GM18502 (cell line): ENCODE data around the gene ACTG2.
"Not testable (repeated sequence)": the region's sequence is repeated elsewhere in the genome, so short reads cannot be mapped to it uniquely, and the experiment has no call there.

Experiments used
- ATAC-seq: cut with Tn5 transposase; IDR thresholded peaks from one replicate; pipeline ENCODE4 v1.9.1; 2021; ENCODE audit warnings: mild to moderate bottlenecking; ENCODE audit not compliant: unreplicated experiment, poor library complexity

ACTG2 gene

DNA sequence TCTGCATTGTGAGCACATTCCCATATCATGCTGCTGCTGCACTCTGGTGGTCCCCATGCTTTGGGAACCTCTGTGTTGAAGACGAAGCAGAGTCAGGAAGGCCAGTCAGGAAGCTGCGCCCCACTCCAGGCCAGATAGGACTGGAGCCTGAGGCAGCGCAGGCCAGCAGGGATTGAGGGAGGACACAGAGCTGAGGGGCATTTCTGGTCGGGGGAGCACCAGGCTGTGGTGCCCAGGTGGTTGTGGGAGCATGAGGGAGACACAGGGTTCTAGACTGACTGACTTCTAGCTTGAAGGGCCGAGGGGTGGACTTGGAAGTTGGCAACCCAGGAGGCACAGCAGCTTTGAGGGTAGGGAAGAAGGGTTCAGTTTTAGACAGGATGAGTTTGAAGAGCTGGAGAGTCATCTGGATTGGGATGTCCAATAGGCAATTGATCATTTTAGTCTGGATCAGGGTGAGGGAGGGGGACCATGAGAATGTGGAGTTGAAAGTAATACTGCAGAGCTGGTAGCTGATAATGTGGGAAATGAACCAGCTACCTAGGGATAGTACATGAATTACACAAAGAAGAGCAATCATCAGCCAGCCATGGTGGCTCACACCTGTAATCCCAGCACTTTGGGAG lies 1.4 kb upstream of the ACTG2 start:
- ATAC-seq, result no peak

DNA sequence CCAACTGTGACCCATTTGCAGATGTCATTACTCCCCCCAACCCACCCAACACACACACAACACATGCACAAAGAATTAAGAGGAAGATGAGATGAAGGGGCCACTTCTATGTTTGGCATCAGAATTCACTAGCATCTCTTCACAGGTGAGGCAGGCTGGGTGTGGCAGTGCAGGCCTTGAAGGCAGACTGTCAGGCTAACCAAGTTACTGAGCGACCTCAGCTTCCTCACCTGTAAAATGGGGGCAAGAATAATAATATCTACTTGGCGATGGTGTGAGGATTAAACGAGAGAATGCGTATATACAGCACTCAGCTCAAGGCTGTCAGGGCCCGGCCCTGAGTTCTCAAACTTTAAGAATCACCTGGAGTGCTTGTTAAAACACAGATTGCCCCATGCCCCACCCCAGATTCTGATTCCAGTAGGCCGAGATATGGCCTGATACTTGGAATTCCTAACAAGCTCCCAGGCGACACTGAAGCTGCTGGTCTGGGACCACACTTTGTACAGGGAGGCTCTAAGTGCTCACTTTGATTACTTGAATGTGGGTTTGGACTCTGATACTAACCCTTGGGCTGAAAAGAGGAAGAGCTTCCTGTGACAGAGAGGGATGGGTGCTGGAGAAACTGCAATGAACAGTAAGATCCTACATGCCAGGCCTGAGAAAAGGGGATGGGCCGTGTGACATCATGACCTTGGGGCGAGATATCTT lies 1.1 kb downstream of the ACTG2 start:
- no peak for ATAC-seq

DNA sequence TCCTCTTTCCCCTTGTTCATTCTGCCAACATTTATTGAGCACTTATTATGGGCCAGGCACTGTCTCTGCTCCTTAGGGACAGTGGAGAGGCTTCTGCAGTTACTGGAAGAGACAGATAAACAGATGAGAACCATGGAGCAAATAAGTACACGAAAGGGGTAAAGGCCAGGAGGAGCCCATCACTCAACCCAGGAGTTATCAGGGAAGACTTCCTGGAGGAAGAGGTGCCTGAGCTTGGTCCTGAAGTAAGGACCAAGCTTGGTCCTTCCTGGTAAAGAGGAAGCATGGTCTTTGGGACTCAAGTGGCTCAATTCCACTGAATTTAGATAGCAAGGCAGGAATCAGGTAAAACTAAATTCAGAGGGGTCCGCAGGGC lies 1.7 kb downstream of the ACTG2 start:
- ATAC-seq, result no peak

DNA sequence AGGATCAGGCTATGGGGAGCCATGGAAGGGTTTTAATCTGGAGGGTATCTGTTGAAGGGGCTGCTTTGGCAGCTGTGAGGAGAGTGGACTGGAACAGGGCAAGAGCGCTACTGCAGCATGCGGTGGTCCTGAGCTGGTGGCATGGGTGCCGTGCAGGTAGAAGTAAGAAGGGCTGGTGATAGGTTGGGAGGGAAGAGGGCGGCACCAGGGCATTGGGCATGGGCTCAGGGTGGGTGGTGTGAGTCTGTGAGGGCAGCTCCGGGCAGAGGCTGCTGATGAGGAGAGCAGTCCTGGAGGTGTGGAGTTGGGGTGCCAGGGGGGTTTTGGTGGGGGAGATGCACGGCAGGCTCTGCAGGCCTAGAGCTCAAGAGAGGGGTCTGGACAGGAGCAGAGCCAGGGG lies 2.1 kb downstream of the ACTG2 start:
- ATAC-seq, result no peak

DNA sequence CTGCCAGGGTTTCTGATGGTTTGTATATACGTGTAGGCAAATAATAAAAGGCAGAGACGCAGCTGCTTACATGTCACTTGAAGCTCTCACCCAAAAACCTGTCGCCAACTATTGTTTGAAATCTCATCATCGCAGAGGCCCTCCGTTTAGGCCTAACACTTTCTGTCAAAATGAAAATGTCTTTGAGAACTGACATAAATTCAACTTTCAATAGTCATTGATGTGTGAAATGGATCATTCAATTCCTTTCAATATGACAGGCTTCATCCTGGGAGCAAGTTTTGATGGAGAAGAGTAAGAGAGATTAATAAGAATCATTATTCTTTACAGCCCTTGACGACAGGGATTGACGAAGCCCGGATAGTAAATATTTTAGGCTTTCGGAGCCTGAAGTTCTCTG lies 2.7 kb downstream of the ACTG2 start:
- no peak for ATAC-seq

DNA sequence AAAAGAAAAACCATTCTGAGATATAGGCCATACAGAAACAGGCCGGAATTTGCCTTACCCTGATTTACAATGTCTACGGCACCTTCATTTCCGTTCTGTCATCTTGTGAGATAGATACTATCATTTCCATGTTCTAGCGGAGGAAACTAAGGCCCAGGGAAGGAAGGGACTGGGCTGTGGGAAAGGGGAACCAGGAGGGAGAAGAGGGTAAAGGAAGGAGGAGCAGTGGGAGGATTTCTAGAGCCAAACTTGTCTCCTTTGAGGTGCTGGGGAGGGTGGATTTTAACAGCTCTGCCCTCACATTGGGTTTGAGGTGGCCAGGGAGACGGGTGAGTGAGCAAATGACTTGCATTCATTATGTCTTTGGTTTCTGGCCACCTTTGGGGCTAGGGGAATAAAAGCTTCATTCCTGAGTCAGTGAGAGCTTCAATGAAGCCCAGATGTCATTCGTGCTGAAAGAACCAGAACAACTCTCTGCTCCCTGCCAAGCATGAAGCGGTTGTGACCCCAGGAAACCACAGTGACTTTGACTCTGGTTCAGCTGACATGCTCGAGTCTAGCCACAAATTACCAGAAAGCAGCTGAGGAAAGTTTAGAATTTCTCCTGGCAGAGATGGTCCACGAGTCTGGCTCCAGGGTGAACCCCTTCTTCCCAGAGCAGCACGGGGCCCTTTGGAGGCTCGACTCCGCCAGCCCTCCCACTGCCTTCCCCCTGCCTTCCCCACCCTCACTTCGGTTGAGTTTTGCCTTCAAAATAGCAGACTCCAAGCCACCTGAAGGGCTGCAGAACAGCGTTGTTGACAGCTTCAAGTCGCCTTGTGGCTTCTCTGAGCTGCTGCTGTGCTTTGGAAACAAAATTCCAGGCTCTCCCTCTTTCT lies 3.8 kb downstream of the ACTG2 start:
- ATAC-seq, result no peak

DNA sequence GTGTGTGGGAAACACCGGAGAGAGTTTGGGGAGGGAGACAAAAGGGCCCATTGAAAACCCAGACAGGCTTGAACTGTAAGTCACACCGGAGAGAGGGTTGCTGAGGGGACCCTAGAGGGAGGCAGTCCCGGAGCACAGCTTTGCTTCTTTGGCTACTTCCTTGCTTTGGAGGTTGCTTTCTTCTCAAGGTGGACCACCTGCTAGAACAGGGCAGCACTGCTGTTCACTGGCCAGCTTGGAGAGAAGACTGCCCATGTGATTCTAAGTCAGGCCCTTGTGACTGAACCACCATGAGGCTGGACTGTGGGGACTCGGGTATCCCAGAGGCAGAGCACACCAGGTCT lies 4.4 kb downstream of the ACTG2 start:
- ATAC-seq, result no peak

DNA sequence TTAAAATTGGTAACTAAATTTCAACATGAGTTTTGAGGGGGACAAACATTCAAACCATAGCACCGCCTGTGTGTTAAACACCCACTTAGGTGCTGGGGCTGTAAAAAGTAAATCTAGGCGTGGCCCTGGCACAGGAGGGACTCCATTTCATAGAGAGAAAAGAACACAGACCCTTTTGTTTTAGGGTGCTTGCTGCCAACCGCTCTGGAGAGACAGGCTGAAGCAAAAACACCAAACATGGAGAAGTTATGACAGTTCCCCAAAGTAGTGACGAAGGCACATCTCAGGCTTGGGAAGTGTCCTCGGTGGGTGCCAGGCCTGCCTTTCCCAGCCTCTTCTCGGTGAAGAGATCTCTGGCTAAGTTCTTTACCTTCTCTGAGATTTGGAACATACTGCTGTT lies 5.1 kb downstream of the ACTG2 start:
- ATAC-seq, result no peak

DNA sequence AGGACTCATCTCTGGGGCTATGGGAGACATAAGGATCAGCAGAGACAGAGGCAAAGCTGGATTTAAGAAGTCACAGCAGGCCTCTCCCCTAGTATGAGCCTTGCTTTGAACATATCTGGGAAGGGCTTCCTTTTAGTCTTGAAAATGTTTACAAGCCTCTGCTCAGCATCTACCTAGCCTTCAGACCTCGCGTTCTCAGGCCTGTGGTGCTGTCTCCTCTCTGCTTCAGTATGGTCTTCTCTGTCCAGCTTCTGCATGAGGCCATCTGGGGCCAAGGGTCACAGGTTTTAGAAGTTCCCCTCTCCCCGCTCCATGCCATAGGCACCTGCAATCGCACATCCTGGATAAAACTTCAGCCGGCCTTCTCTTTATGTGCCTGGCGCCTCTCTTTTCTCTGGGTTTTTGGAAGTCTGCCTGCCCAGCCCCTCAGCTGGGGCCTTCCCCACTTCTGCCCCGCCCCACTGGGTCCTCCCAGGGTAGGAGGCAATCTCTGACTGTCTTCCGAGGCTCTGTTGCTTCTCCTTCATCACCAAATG lies 7.1 kb downstream of the ACTG2 start:
- no peak for ATAC-seq

DNA sequence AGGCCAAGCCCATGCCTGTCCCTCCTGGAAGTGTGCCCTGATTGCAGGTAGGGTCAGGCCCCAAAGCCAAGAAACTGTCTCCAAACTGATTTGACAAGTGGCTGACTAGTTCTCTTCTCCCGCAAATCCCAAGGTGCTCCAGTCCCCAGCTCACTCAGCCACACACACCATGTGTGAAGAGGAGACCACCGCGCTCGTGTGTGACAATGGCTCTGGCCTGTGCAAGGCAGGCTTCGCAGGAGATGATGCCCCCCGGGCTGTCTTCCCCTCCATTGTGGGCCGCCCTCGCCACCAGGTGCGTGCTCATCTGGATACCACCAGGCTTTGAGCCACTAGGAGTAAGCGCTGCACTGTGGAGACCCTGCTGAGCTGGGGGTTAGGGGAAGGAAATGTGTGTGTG lies 8.3 kb downstream of the ACTG2 start:
- no peak for ATAC-seq

DNA sequence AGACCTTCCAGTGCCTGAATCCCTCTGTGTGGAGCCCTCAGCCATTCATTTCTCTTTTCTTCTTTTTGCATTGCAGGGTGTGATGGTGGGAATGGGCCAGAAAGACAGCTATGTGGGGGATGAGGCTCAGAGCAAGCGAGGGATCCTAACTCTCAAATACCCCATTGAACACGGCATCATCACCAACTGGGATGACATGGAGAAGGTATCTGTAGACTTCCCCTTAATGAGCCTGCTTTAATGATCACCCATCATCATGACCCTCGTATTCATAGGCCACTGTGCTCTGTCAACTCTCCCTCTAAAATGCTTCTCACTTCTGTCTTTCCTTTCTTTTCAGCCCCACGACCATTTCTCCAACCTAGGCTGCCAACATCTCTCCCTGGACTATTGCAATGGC lies 9.5 kb downstream of the ACTG2 start:
- no peak for ATAC-seq

DNA sequence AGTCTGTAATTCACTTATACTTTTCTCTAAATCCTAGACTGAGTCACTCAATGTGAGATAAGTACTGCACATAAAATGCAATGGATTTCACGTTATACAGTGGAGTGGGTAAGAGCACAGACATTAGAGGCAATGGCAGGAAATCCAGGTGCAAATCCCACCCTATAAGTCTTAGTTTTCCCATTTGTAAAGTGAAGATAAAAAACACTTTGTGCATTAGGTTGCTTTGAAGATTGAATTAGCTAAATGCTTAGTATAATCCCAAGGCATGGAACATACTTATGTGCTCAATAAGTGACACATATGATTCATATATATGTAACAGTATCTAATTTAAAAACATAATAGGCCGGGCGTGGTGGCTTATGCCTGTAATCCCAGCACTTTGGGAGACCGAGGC lies 10.5 kb downstream of the ACTG2 start:
- ATAC-seq, result no peak

DNA sequence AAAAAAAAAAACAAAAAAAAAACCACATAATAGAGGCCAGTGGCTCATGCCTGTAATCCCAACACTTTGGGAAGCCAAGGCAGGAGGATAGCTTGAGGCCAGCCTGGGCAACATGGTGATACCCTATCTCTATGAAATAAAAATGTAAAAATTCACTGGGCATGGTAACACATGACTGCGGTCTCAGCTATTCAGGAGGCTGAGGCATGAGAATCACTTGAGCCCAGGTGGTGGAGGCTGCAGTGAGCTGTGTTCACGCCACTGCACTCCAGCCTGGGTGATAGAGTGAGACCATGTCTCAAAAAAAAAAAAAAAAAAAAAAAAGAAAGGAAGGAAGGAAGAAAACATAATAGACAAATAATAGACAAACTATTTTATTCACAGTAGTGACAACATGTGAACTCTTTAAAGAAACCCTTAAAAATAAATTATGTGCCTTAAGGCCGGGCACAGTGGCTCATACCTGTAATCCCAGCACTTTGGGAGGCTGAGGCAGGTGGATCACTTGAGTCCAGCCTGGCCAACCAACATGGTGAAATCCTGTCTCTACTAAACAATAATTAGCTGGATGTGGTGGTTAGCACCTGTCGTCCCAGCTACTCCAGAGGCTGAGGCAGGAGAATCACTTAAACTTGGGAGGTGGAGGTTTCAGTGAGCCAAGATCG lies 11.3 kb downstream of the ACTG2 start:
- not testable (repeated sequence) for ATAC-seq

DNA sequence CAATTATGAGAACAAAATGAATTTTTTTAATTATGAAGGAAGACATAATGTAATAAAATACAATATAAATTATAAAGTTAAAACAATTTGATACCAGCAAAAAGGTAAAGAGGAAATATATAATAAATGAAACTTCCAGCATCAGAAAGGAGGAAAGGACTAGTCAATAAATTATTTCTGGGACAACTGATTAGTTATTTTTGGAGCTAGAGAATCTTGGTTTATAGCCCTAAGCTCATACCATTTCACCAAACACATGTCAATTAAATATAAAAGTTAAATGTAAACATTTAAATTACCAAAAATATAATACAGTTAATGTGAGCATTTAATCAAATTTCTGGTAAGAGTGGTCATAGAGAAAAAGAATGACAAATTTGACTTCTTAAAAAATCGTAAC lies 12.1 kb downstream of the ACTG2 start:
- ATAC-seq, result no peak

DNA sequence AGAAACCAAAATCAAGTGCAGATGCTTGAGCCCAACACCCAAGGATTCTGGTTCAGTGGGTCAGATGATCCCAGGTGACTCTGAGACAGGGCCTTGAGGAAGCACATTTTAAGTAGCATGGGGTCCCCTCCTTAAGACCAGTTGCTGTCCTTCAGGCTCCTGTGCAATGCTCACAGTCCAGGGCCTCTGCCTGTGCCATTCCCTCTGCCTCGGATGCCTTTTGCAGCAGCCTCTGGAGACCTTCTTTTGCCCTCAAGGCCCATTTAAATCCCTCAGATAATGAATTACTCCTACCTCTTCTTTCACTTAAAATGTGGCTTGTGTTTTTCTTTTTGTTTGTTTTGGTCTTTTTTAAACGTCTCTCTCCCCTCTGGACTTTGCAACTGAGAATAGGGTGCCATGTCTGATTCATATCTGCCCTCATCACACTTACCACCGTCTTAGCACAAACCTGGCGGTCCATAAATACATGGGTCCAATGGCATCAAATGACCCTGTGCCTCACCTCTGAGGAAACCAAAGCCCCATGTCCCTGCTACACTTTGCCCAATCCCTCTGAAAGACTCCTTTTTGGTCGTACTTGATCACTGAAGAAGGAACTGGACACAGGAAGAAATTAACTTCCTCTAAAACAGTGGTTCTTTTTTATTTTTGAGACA lies 14.2 kb downstream of the ACTG2 start:
- no peak for ATAC-seq

DNA sequence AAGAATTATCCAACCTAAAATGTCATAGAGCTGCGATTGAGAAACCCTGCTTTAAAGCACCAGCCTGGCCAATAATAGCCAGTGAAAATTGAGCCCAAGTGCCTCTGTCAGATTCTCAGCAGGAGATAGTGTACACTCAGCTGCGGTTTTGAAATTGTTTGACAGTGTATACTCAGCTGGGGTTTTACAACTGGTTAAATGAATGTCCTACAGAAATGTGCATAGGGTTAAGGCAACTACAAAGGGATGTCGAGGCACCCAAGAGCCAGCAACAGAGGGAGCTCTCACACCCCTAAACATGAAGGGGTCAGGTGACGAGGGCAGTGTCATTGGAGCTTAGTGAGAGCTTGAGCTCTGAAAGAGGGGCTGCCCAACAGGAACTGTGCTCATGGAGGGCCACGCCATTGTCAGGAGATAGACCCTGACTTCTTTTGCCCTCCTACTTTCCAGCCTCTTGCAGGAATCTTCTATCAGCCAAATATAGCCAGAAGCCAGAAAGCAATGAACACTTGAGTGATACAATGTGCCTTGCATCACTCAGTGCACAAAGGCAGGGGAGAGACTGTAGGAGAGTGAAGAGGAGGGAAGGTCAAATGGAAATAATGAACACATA lies 15.1 kb downstream of the ACTG2 start:
- ATAC-seq, result peak; percentile 55

DNA sequence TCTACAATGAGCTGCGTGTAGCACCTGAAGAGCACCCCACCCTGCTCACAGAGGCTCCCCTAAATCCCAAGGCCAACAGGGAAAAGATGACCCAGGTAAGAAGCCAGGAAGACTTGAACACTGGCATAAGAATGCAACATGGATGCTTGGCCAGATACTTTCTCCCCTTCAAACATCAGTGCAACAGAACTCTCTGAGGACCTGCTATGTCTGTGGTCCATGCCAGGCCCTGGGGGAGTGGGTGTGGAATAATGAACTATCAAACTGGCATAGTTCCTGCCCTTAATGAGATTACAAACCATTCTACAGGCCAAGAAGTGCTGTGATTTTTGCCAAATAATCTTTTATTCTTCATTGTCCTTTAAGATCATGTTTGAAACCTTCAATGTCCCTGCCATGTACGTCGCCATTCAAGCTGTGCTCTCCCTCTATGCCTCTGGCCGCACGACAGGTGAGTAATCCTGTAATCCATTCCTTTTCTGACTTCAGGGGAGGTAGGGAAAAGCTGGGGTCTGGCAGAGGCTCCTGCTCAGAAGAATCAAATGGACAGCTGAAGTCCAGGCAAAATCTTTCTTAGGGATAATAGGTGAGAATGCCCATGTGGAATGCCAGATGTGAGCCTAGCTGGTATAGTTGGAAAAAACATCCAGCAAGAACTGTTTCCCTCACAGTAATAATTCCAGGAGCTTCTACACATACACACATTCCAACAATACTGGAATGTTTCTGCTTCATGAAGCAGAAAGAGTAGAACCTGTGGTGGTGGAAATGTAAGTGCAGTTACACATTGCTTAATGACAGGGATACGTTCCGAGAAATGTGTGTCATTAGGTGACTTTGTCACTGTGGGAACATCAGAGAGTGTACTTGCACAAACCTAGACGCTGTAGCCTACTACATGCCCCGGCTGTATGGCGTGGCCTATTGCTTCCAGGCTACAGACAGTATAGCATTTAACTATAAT lies 16.2 kb downstream of the ACTG2 start:
- no peak for ATAC-seq

DNA sequence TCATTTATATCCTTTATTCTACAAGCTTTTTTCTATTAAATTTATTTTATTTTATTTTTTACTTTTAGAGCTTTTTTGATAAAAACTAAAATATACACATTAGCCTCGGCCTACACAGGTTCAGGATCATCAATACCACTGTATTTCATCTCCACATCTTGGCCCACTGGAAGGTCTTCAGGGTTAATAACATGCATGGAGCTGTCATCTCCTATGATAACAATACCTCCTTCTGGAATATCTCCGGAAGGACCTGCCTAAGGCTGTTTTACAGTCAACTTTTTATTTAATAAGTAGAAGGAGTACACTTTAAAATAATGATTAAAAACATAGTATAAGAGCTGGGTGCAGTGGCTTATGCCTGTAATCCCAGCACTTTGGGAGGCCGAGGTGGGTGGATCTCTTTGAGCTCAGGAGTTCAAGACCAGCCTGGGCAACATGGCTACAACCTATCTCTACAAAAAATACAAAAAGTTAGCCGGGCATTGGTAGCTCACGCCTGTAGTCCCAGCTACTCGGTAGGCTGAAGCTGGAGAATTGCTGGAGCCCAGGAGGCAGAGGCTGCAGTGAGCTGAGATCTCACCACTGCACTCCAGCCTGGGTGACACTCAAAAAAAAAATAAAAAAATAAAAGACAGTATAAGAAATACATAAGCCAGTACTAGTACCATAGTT lies 18.2 kb downstream of the ACTG2 start:
- ATAC-seq, result no peak
